Right ventricle myocardium inferior (tissue), 1 donor: ENCODE results near the gene TEP1. TPM values are rescaled to one million over a fixed set of nuclear protein-coding genes. Genes with fewer than 3 reads are reported as not detected.
"Not testable (repeated sequence)": the region's sequence is repeated elsewhere in the genome, so short reads cannot be mapped to it uniquely, and the experiment has no call there.

Source experiments
- ATAC-seq: fragments of 200-7000 bp; cut with Tn5 transposase; one replicate; pipeline ENCODE4 v1.9.1; 2020; ENCODE audit warnings: mild to moderate bottlenecking, moderate library complexity
- DNase-seq: peaks from one replicate; pipeline ENCODE4 v3.0.0; 2021; ENCODE audit errors: missing footprints
- intact Hi-C: fragments of 100-400 bp; cut with DNase I; formaldehyde crosslinking; loops from one replicate; pipeline ENCODE4 v1.11.0; 2022
- long read RNA-seq: library from polyadenylated mRNA; unstranded; transcript quantifications from one replicate; pipeline ENCODE4 v2.0.0, GENCODE V29; 2021
- total RNA-seq: library from RNA; stranded (reverse); fragmentation: NEBNext Ultra II Directional; extraction: Animal tissue kit (Norgen Biotek cat#: 25700); gene quantifications from one replicate; pipeline ENCODE4 v1.2.1, GENCODE V29; 2021
- donor health status: DM: no; HTN: yes; CAD: no; lungs with severe emphysema.

Gene TEP1
- 8.2 TPM for total RNA-seq
- long read RNA-seq, partial matches to known transcripts = 0 of 1 reads
- long read RNA-seq, other reads (novel, unspliced or antisense) = 1 of 1 reads

- peak; percentile 96 for ATAC-seq
- intact Hi-C loops = loop anchor here (1.0 to 5.0 kb wide), 4 partner anchors 41 to 269 kb away; partner anchors contain the start of genes OSGEP, PARP2 and RNASE4
- peak; percentile 95 for DNase-seq
These were observed at the start of gene TEP1 for GRCh38 chr14:20412876-20413743. Gene TEP1, minus strand, starts transcription at chr14:20413501. Its CDS starts 5,062 bp downstream, at chr14:20408439.

- peak; percentile 100 for DNase-seq
- peak; percentile 98 for ATAC-seq
- intact Hi-C loops = loop anchor here (2.0 to 5.0 kb wide), 4 partner anchors 119 to 221 kb away; partner anchors contain the start of genes CCNB1IP1, PARP2 and RNASE4
These were observed 48.2 kb upstream of the TEP1 start, which contains the start of gene PIP4P1 for GRCh38 chr14:20461225-20462141. Gene PIP4P1, minus strand, starts transcription at chr14:20461434. Its CDS starts 109 bp downstream, at chr14:20461325.

GRCh38 chr14:20460458-20461224, 47.3 kb upstream of the TEP1 start:
- DNase-seq = no peak
- ATAC-seq = peak; percentile 0
- intact Hi-C loops = loop anchor here (2.0 to 5.0 kb wide), 4 partner anchors 118 to 222 kb away; partner anchors contain the start of genes CCNB1IP1, PARP2 and RNASE4

GRCh38 chr14:20458031-20458789, 44.9 kb upstream of the TEP1 start:
- DNase-seq (no peak), ATAC-seq (no peak)
- intact Hi-C loops = no loop called here

- intact Hi-C loops = no loop called here
- ATAC-seq = no peak
These were observed 43.7 kb upstream of the TEP1 start for GRCh38 chr14:20456971-20457370.

GRCh38 chr14:20455355-20456300, 42.3 kb upstream of the TEP1 start:
- DNase-seq (no peak), ATAC-seq (peak; percentile 45)
- intact Hi-C loops = no loop called here

More at GRCh38 chr14:20456971-20457370, 43.7 kb upstream of the TEP1 start:
- no peak for DNase-seq

GRCh38 chr14:20454516-20455354, 41.4 kb upstream of the TEP1 start, which contains the start of the genes APEX1 and OSGEP:
Gene APEX1, plus strand, starts transcription at chr14:20455226. Its CDS starts 420 bp downstream, at chr14:20455646.
Gene OSGEP, minus strand, starts transcription at chr14:20454812. Its CDS starts 129 bp downstream, at chr14:20454683.
- DNase-seq (peak; percentile 99), ATAC-seq (peak; percentile 97)
- intact Hi-C loops = loop anchor here (1.0 kb wide), 1 partner anchor 41 kb away; the partner anchor contains the start of gene TEP1

GRCh38 chr14:20452831-20453230, 39.5 kb upstream of the TEP1 start:
- DNase-seq, ATAC-seq, intact Hi-C loops: not testable (repeated sequence)

GRCh38 chr14:20446889-20447288, 33.6 kb upstream of the TEP1 start:
- intact Hi-C loops = no loop called here
- no peak for DNase-seq
- ATAC-seq = no peak

- ATAC-seq, DNase-seq, intact Hi-C loops: not testable (repeated sequence)
These were observed 30.3 kb upstream of the TEP1 start for GRCh38 chr14:20443650-20444049.

- ATAC-seq (no peak), DNase-seq (no peak)
- intact Hi-C loops = no loop called here
These were observed 28.2 kb upstream of the TEP1 start for GRCh38 chr14:20441461-20441860.

- DNase-seq = no peak
- intact Hi-C loops = no loop called here
- ATAC-seq = no peak
These were observed 27.6 kb upstream of the TEP1 start for GRCh38 chr14:20440882-20441281.

GRCh38 chr14:20440465-20440864, 27.2 kb upstream of the TEP1 start:
- intact Hi-C loops = no loop called here
- no peak for ATAC-seq
- DNase-seq = no peak

GRCh38 chr14:20438664-20439063, 25.4 kb upstream of the TEP1 start:
- DNase-seq (no peak), ATAC-seq (no peak)
- intact Hi-C loops = no loop called here

- ATAC-seq = no peak
- intact Hi-C loops = no loop called here
- DNase-seq = no peak
These were observed 23.1 kb upstream of the TEP1 start for GRCh38 chr14:20436363-20436755.
